HepG2 (cell line): Measurements from ENCODE around the gene PSPH. TPM values are rescaled to one million over a fixed set of nuclear protein-coding genes. Genes with fewer than 3 reads are reported as not detected.
A peak's percentile ranks its signal among the peaks of the same experiment; 100 is the strongest.

ENCODE experiments used
- ATRX ChIP-seq: sonication (generic); formaldehyde crosslinking; IDR thresholded peaks from 2 replicates; pipeline ENCODE4 v1.4.0; 2020; ENCODE audit warnings: missing genetic modification reagents, borderline replicate concordance
- GPN1 ChIP-seq: sonication (generic); formaldehyde crosslinking; IDR thresholded peaks from 2 replicates; pipeline ENCODE4 v1.5.1; 2020; ENCODE audit warnings: missing genetic modification reagents, borderline replicate concordance
- NFATC3 ChIP-seq: sonication (generic); formaldehyde crosslinking; IDR thresholded peaks from 2 replicates; pipeline ENCODE4 v1.5.1; 2020; ENCODE audit warnings: mild to moderate bottlenecking, missing genetic modification reagents
- NONO ChIP-seq, 2 experiments: fragments of 450-650 bp in 1 of 2; sonication (generic) in 1 of 2; formaldehyde crosslinking in 1 of 2; IDR thresholded peaks in 1 of 2; conservative IDR thresholded peaks in 1 of 2; 2 replicates each; pipeline versions ENCODE4 v1.6.1 to v1.8.0; 2017 to 2022; ENCODE audit warnings: mild to moderate bottlenecking in 1 of 2, missing genetic modification reagents in 1 of 2, moderate library complexity in 1 of 2
- TAF15 ChIP-seq: fragments of 200-400 bp; formaldehyde crosslinking; IDR thresholded peaks from one replicate; pipeline ENCODE4 v1.6.1; 2018; ENCODE audit warnings: mild to moderate bottlenecking, low read depth, low read length; ENCODE audit not compliant: poor library complexity, severe bottlenecking
- TEAD2 ChIP-seq: sonication (generic); formaldehyde crosslinking; IDR thresholded peaks from 2 replicates; pipeline ENCODE4 v1.9.0; 2021; ENCODE audit warnings: missing genetic modification reagents
- ZFX ChIP-seq: sonication (generic); formaldehyde crosslinking; IDR thresholded peaks from 2 replicates; pipeline ENCODE4 v1.4.0; 2020; ENCODE audit warnings: mild to moderate bottlenecking, low read depth, missing genetic modification reagents, moderate library complexity
- ZNF337 ChIP-seq: sonication (generic); formaldehyde crosslinking; IDR thresholded peaks from 2 replicates; pipeline ENCODE4 v1.5.1; 2020; ENCODE audit warnings: missing genetic modification reagents, low read depth, mild to moderate bottlenecking, borderline replicate concordance
- ZNF577 ChIP-seq: sonication (generic); formaldehyde crosslinking; IDR thresholded peaks from 2 replicates; pipeline ENCODE4 v1.4.0; 2020; ENCODE audit warnings: mild to moderate bottlenecking, low read depth, missing genetic modification reagents, borderline replicate concordance
- ZNF891 ChIP-seq: sonication (generic); formaldehyde crosslinking; IDR thresholded peaks from 2 replicates; pipeline ENCODE4 v1.5.0; 2020; ENCODE audit warnings: mild to moderate bottlenecking, missing genetic modification reagents
- polyA plus RNA-seq, 8 experiments: library from polyadenylated mRNA; depleted of rRNA in 3 of 8; stranded (reverse) in 7 of 8; unstranded in 1 of 8; fragments of >200 nt; fragmentation: Illumina TruSeq in 4 of 8; extraction: Trizol in 4 of 8; gene quantifications; 2 replicates each; pipeline versions ENCODE4 v1.2.1 to v1.2.3, GENCODE V29; 2011 to 2016; ENCODE audit warnings: low read depth in 4 of 8, missing spikeins in 1 of 8, mixed read lengths in 1 of 8; ENCODE audit not compliant: insufficient read depth in 1 of 8
- total RNA-seq, 5 experiments: library from RNA; depleted of rRNA; stranded (reverse); fragments of >200 nt; fragmentation: Illumina TruSeq; extraction: Trizol; gene quantifications; 2 replicates each; pipeline ENCODE4 v1.2.3, GENCODE V29; 2016; ENCODE audit warnings: low read depth in 1 of 5
- TF ChIP-seq, protein P1 (sequence below): sonication (generic); formaldehyde crosslinking; IDR thresholded peaks from 2 replicates; pipeline ENCODE4 v1.8.0; 2022; ENCODE audit warnings: low read depth, missing genetic modification reagents
- TF ChIP-seq, protein P2 (sequence below): sonication (generic); formaldehyde crosslinking; IDR thresholded peaks from 2 replicates; pipeline ENCODE4 v1.9.0; 2021; ENCODE audit warnings: missing genetic modification reagents, borderline replicate concordance
- TF ChIP-seq, protein P3 (sequence below): sonication (generic); formaldehyde crosslinking; IDR thresholded peaks from 2 replicates; pipeline ENCODE4 v1.8.1; 2023; ENCODE audit warnings: mild to moderate bottlenecking, inconsistent platforms, moderate library complexity, missing genetic modification reagents, borderline replicate concordance
- TF ChIP-seq, protein P4 (sequence below): IDR thresholded peaks from 2 replicates; pipeline ENCODE4 v1.6.1; 2016; ENCODE audit warnings: low read depth, borderline replicate concordance
- TF ChIP-seq, protein P5 (sequence below): sonication (generic); formaldehyde crosslinking; IDR thresholded peaks from 2 replicates; pipeline ENCODE4 v1.8.0; 2022; ENCODE audit warnings: missing genetic modification reagents, mild to moderate bottlenecking, inconsistent platforms, borderline replicate concordance
- TF ChIP-seq, protein P6 (sequence below): IDR thresholded peaks from 2 replicates; pipeline ENCODE4 v1.6.1; 2016; ENCODE audit warnings: low read depth
- TF ChIP-seq, protein P7 (sequence below), 2 experiments: fragments of 450-650 bp in 1 of 2; sonication (generic) in 1 of 2; formaldehyde crosslinking; IDR thresholded peaks; 2 replicates each; pipeline versions ENCODE4 v1.5.0 to v1.8.0; 2020 to 2022; ENCODE audit warnings: mild to moderate bottlenecking in 1 of 2, missing genetic modification reagents in 1 of 2
- TF ChIP-seq, protein P8 (sequence below): IDR thresholded peaks from 2 replicates; pipeline ENCODE4 v1.6.1; 2016; ENCODE audit warnings: mild to moderate bottlenecking, missing biosample characterization, missing genetic modification reagents

Gene PSPH
- total and polyA plus RNA-seq, 2 of the 13 experiments (the other 11 are each of a cell fraction or from before 2014, with no cell fraction given) = 85.5 to 124 TPM

DNA sequence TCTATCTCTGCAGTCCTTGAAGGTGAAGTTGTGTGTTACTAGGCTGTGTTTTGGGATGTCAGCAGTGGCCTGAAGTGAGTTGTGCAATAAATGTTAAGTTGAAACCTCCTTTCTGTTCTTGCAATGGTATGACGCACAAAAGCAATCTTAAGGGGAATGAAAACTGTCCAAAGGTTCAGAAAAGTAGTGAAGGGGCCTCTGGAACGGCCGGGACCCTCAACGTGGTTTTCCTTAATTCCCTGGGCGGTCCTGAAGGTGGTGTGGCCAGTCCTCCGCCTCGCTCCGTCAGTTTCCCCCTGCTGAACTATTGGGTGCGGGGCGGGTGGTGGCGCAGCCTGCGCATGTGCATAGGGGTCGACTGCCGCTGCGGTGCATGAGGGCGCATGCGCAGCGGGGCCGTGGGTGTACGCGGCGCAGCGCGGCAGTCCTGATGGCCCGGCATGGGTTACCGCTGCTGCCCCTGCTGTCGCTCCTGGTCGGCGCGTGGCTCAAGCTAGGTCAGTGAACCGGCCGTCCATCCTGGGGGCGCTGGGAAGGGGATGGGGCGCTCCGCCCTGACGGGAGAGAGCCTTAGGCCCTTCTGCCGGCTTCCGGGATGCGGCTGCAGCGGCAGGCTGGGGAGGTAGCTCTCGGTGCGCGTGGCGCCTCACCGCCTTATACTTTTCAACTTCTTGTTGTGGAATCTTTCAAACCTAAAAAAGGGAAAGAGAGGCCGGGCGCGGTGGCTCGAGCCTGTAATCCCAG, 12.8 kb upstream of the PSPH start, which contains the start of gene SUMF2 (continued):
- TF ChIP-seq, protein P1, sequence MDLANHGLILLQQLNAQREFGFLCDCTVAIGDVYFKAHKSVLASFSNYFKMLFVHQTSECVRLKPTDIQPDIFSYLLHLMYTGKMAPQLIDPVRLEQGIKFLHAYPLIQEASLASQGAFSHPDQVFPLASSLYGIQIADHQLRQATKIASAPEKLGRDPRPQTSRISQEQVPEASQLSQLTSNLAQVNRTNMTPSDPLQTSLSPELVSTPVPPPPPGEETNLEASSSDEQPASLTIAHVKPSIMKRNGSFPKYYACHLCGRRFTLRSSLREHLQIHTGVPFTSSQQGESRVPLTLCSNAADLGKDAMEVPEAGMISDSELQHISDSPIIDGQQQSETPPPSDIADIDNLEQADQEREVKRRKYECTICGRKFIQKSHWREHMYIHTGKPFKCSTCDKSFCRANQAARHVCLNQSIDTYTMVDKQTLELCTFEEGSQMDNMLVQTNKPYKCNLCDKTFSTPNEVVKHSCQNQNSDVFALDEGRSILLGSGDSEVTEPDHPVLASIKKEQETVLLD = no peak; the same call in 1 of the 2 replicates
- TF ChIP-seq, protein P2, sequence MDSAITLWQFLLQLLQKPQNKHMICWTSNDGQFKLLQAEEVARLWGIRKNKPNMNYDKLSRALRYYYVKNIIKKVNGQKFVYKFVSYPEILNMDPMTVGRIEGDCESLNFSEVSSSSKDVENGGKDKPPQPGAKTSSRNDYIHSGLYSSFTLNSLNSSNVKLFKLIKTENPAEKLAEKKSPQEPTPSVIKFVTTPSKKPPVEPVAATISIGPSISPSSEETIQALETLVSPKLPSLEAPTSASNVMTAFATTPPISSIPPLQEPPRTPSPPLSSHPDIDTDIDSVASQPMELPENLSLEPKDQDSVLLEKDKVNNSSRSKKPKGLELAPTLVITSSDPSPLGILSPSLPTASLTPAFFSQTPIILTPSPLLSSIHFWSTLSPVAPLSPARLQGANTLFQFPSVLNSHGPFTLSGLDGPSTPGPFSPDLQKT (CRISPR knock-in tag) = no peak
- TF ChIP-seq, protein P3, sequence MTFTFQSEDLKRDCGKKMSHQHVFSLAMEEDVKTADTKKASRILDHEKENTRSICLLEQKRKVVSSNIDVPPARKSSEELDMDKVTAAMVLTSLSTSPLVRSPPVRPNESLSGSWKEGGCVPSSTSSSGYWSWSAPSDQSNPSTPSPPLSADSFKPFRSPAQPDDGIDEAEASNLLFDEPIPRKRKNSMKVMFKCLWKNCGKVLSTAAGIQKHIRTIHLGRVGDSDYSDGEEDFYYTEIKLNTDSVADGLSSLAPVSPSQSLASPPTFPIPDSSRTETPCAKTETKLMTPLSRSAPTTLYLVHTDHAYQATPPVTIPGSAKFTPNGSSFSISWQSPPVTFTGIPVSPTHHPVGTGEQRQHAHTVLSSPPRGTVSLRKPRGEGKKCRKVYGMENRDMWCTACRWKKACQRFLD = no peak
- TF ChIP-seq GPN1 (CRISPR knock-in tag) (0 out of 2 replicates have a peak, but pooled peaks have one; percentile 23), TEAD2 (CRISPR knock-in tag) (no peak), ZFX (CRISPR knock-in tag) (peak; percentile 83), ZNF891 (CRISPR knock-in tag) (0 out of 2 replicates have a peak, but pooled peaks have one; percentile 50), ZNF577 (no peak), ZNF337 (0 out of 2 replicates have a peak, but pooled peaks have one; percentile 69), ATRX (no peak), TAF15 (peak; percentile 92), NFATC3 (CRISPR knock-in tag) (no peak), NONO (IDR thresholded peaks at IDR 0.05) (no peak), NONO (CRISPR knock-in tag; conservative IDR thresholded peaks at IDR 0.05) (peak; percentile 94)
- TF ChIP-seq, protein P4, sequence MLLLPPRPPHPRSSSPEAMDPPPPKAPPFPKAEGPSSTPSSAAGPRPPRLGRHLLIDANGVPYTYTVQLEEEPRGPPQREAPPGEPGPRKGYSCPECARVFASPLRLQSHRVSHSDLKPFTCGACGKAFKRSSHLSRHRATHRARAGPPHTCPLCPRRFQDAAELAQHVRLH = 0 out of 2 replicates have a peak, but pooled peaks have one; percentile 60
- TF ChIP-seq, protein P5, sequence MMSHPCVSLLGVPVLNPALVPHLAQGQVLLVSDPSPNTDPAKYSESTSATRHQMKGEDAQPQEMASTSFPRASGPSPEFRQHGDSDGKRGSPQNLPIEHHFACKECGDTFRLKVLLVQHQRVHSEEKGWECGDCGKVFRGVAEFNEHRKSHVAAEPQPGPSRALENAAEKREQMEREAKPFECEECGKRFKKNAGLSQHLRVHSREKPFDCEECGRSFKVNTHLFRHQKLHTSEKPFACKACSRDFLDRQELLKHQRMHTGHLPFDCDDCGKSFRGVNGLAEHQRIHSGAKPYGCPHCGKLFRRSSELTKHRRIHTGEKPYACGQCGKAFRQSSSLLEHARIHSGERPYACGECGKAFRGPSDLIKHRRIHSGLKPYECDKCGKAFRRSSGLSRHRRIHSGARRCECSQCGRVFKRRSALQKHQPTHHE (CRISPR knock-in tag) = 0 out of 2 replicates have a peak, but pooled peaks have one; percentile 42
- TF ChIP-seq, protein P6, sequence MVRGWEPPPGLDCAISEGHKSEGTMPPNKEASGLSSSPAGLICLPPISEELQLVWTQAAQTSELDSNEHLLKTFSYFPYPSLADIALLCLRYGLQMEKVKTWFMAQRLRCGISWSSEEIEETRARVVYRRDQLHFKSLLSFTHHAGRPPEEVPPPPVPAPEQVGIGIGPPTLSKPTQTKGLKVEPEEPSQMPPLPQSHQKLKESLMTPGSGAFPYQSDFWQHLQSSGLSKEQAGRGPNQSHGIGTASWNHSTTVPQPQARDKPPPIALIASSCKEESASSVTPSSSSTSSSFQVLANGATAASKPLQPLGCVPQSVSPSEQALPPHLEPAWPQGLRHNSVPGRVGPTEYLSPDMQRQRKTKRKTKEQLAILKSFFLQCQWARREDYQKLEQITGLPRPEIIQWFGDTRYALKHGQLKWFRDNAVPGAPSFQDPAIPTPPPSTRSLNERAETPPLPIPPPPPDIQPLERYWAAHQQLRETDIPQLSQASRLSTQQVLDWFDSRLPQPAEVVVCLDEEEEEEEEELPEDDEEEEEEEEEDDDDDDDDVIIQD (CRISPR knock-in tag) = no peak
- TF ChIP-seq, protein P7, sequence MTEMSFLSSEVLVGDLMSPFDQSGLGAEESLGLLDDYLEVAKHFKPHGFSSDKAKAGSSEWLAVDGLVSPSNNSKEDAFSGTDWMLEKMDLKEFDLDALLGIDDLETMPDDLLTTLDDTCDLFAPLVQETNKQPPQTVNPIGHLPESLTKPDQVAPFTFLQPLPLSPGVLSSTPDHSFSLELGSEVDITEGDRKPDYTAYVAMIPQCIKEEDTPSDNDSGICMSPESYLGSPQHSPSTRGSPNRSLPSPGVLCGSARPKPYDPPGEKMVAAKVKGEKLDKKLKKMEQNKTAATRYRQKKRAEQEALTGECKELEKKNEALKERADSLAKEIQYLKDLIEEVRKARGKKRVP (CRISPR knock-in tag; IDR thresholded peaks at IDR 0.05) = peak in 1 of 2 experiments; percentile 19; a peak in 1 of 4 replicates
- TF ChIP-seq, protein P8, sequence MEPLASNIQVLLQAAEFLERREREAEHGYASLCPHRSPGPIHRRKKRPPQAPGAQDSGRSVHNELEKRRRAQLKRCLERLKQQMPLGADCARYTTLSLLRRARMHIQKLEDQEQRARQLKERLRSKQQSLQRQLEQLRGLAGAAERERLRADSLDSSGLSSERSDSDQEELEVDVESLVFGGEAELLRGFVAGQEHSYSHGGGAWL (CRISPR knock-in tag) = 0 out of 2 replicates have a peak, but pooled peaks have one; percentile 46
